NCI-H146 (cell line): ENCODE measurements around the gene DGKD.

Experiments used
- DNase-seq: peaks from one replicate; lab custom pipeline; 2025; lab: John Stamatoyannopoulos, UW

The DGKD gene

DNA sequence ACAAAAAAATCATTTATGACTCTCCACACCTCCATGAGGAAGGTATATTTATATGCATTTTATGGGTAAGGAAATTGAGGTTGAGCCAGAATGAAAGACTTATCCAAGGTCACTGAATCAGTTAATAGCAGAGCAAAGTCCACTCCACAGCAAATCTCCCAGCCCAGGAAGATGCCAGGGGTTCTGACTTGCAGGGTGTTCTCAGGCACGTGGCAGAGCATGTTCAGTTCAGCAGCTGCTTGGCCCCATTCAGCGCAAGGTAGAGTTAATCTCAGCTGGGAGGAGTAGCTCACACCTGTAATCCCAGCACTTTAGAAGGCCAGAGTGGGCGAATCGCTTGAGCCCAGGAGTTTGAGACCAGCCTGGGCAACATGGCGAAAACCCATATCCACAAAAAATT lies 17.8 kb upstream of the DGKD start:
- DNase-seq: no peak

- DNase-seq: no peak
Observed at GRCh38 chr2:233338046-233338445, 16.2 kb upstream of the DGKD start.

DNA sequence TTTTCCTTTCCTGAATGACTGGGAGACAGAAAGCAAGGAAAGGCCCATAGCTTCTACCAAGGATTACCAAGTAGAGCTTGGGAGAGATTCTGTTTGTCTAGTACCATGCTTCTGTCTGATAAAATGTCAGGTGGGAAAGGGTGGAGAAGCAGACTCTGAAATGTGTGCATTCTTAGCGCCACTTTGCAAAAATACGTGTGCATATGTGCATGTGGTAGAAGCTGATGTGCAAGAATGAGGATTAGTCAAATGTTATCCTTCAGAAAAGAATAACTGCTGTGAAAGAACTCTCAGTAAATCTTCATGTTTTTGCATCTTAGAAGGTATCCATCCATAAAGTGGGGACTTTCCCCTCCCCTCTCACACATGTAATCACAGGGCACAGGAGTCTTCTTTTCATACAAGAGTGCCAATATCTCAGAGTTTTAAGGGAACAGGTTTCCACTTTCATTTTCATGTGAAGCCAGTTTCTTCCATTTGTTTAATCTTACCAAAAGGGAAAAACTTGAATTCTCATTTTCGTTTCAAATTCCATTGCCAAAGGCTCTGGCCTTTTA lies 15.4 kb upstream of the DGKD start:
- DNase-seq: no peak

DNA sequence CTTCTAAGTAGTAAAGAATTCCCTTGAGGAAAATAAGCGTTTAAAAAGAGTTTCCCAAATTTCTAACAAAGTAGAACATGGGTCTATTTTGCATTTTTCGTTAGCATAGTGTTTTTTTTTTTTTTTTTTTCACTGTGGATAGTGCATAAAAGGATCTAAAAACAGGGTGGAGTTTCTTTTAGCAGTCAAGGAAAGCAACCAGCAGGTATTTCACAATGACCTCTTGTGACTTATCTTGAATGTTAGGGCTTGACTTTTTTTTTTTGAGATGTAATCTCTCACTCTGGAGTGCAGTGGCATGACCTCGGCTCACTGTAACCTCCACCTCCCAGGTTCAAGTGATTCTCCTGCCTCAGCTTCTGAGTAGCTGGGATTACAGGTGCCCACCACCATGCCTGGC lies 14.9 kb upstream of the DGKD start:
- no peak for DNase-seq

GRCh38 chr2:233341296-233341695 lies 13.0 kb upstream of the DGKD start:
- DNase-seq: no peak

DNA sequence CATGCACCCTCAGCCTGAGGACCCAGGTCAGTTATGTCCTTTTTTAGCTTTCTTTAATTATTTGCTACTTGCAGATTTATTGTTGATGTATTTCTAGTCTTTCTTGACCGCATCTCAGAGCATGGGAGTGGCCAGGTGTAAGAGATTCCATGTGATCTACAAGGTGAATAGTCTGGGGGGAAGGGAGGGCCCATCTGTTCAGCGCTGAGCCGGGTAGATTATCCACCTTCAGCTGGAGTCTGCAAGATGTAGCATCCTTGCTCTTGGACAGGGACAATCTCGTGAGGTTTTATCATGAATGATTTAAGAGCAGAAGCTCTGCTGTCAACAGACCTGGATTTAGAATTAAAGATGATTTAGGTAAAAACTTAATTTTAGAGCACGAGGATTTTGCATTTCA lies 12.0 kb upstream of the DGKD start:
- no peak for DNase-seq

DNA sequence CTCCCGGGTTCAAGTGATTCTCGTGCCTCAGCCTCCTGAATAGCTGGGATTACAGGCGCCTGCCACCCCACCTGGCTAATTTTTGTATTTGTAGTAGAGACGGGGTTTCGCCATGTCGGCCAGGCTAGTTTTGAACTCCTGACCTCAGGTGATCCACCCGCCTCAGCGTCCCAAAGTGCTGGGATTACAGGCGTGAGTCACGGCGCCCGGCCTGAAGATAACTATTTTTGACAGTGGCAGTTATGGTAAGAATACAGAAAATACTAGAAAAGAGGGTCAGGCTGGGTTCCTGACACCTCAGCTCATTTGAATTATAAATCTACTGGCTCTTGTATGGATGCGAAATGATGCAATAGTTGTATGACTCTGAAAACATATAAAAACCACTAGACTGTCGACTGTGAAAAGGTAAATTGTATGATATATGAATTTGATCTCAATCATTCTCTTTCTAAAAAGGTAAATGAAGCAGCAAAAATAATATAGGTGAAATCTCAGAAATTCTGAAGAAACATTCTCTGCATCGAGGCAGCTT lies 11.1 kb upstream of the DGKD start:
- no peak for DNase-seq

GRCh38 chr2:233346376-233346775 lies 7.9 kb upstream of the DGKD start:
- DNase-seq: no peak

GRCh38 chr2:233346930-233347329 lies 7.4 kb upstream of the DGKD start:
- DNase-seq: no peak

GRCh38 chr2:233349005-233349998 lies 5.0 kb upstream of the DGKD start:
- peak; percentile 35 for DNase-seq

DNA sequence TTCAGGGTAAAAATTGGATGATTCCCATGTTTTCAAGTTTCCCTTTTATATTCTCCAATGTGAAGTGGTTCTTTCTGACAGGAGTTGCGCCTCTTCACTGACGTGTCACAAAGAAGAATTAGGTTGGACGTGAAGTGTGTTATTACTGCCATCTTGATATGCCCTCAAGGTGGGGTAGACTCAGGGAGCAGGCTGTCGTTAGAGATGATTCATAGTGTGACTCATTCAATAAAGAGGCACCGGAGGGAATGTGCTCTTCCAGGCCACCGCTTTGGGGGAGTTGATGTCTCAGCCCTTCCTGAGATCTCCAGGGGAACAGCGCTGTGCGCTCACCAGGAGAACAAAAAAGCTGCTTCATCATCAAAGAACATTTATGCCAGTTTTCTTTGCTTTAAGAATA lies 3.6 kb upstream of the DGKD start:
- peak; percentile 4 for DNase-seq

DNA sequence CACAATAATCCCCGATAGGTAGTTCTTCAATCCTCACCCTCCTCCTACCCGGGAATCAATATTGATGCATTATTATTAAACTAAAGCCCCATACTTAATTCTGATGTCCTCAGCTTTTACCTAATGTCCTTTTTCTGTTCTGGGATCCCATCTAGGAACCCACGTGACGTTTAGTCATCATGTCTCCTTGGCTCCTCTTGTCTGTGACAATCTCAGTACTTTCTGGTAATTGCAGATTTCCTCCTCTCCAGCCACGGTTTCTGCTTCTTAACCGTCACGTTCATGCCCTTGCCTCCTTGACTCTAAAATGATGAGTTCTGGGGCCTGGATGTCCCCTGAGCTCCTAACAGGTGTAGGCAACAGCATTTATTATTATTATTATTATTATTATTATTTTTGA lies 2.9 kb upstream of the DGKD start:
- DNase-seq: no peak

GRCh38 chr2:233352141-233352842 lies 2.0 kb upstream of the DGKD start:
- no peak for DNase-seq

DNA sequence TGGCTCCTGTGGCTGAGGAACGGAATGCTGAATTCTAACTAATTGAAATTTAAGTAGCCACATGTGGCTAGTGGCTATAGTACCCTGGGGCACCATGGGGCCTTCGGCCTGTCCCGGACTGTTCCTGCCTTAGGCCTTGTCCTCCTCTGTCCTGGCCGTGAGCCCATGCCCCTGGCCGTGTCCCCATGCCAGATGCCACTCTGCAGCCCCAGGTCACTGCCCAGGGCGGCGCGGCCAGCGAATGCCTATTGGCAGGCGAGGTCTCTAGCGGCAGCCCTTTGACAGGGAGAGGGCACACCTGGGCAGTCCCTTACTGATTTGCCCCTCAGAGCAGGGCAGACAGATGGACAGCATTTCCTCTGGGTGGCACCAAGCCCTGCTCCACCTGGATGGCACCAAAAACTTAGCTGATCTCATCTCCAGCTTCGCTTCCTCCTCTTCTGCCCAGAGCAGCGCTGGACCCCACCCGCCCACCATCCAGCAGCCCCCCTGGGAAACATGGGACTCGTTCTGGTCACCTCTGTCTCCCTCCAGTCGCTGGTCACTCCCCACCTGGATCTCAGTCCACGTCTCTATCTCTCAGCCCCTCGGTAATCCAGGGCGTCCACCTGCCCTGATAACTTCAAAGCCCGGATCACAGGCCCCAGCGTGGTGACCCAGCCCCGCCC lies 1.1 kb upstream of the DGKD start:
- no peak for DNase-seq

- no peak for DNase-seq
Observed at GRCh38 chr2:233354500-233354924, 218 bp downstream of the DGKD start.

- DNase-seq: peak; percentile 56
Observed at GRCh38 chr2:233354971-233355574, 779 bp downstream of the DGKD start.

- no peak for DNase-seq
Observed at GRCh38 chr2:233355916-233356315, 1.6 kb downstream of the DGKD start.

- no peak for DNase-seq
Observed at GRCh38 chr2:233356546-233357308, 2.4 kb downstream of the DGKD start.

GRCh38 chr2:233358335-233358734 lies 4.0 kb downstream of the DGKD start:
- DNase-seq: no peak

- DNase-seq: no peak
Observed at GRCh38 chr2:233358947-233359346, 4.7 kb downstream of the DGKD start.

GRCh38 chr2:233359823-233360222 lies 5.5 kb downstream of the DGKD start:
- DNase-seq: no peak
